ENCODE data around the gene TLNRD1. TPM values are rescaled to one million over a fixed set of nuclear protein-coding genes. Genes with fewer than 3 reads are reported as not detected.

Gene TLNRD1
- total RNA-seq, 1 experiment from 2014 or later = 19.3 TPM

DNA sequence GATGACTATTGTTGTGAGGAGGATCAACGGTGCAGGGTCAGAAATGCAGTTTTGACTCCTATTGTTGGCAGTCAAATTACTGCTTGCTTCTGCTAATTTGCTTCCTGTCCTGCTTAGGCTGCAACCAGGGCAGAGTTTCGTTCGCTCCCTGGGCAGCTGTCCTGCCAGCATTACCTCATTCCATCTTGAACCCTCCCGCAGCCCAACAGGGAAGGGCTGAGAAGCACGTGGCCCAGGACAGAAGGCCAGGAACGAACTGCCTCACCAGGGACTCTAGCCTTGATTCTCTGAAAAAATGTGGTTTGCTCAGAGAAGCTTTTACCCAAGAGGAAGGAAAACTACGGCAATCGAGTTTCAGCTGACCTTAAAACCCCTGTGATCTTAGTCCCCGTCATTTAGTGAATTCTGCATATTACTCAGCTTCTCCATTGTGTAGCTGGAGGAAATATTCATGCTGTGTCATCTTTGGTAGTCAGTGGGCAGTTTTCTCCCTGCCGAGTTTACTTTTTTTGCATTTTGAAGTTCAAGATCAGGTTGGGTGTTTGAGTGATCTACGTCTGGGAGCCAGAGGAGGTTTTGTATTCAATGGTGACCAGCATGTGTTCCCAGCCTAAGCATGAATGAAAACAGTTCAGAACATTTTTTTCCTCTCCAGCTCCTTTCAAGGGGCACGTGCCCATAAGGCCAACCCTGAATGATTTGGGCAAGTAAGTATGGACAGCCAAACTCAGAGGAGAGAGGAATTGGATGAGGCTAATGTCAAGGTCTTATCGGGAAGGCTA is 23.0 kb downstream of the TLNRD1 start:
- no peaks in the 10 kb centered on the region for H3K27me3 Mint-ChIP-seq (ENCODE audit: low read depth)
- Histone ChIP-seq H3K14ac (ENCODE audit: insufficient read depth, low read length) (no peak overlapping the region), H2BK15ac (ENCODE audit: low read depth, low read length) (no peak overlapping the region), H2BK120ac (ENCODE audit: low read depth, low read length, poor library complexity, severe bottlenecking) (no peak overlapping the region), H4K8ac (replicated peaks; ENCODE audit: insufficient read length, low read depth, low read length) (no peak overlapping the region), H4K20me1 (ENCODE audit: control insufficient read depth, insufficient read depth, insufficient read length) (no peaks in the 10 kb centered on the region), H3K4me2 (ENCODE audit: insufficient read depth, insufficient read length, low read length) (no peak overlapping the region), H2BK20ac (ENCODE audit: low read depth, low read length, poor library complexity, severe bottlenecking) (no peak overlapping the region), H2BK5ac (ENCODE audit: insufficient read length, low read length) (no peak overlapping the region), H3K9ac (ENCODE audit: extremely low read depth, insufficient read length, low read length) (no peak overlapping the region), H3K4ac (ENCODE audit: low read depth, low read length) (no peak overlapping the region), H3K27me3 (ENCODE audit: insufficient read depth, low read length) (no peaks in the 10 kb centered on the region), H3K9me3 (ENCODE audit: control insufficient read depth, low read depth, low read length) (no peaks in the 10 kb centered on the region), H3K18ac (ENCODE audit: insufficient read length, low read depth, low read length) (no peak overlapping the region), H4K91ac (ENCODE audit: insufficient read length, low read depth, low read length) (no peak overlapping the region), H2BK12ac (ENCODE audit: insufficient read length, low read depth, low read length) (no peak overlapping the region), H3K27ac (ENCODE audit: insufficient read length, low read depth, low read length) (no peak overlapping the region), H3K79me1 (ENCODE audit: insufficient read depth, low read depth, low read length, poor library complexity, severe bottlenecking) (no peaks in the 10 kb centered on the region), H3T11ph (ENCODE audit: low read length) (no peak overlapping the region), H4K5ac (ENCODE audit: insufficient read length, low read depth, low read length) (no peak overlapping the region), H3K23me2 (ENCODE audit: insufficient read length, low read depth, low read length, poor library complexity, severe bottlenecking) (no peaks in the 10 kb centered on the region), H2AK5ac (ENCODE audit: insufficient read length, low read length) (no peak overlapping the region), H3K23ac (ENCODE audit: insufficient read length, low read depth, low read length) (no peak overlapping the region), H2AFZ (ENCODE audit: low read length) (no peak overlapping the region), H3K4me1 (ENCODE audit: insufficient read depth, low read length) (peaks cover 7% of the 10 kb centered on the region; the same call in 1 of the 2 replicates), H3K79me2 (ENCODE audit: insufficient read depth, low read length) (no peaks in the 10 kb centered on the region), H3K56ac (ENCODE audit: insufficient read length, low read depth, low read length) (no peak overlapping the region)
- no peaks in the 10 kb centered on the region for H3K9me3 Mint-ChIP-seq
- H3K27ac Mint-ChIP-seq = no peak overlapping the region
- peaks cover 16 to 17% of the 10 kb centered on the region in 2 experiments for H3K4me1 Mint-ChIP-seq
- DNase-seq = no peak
- WGBS (ENCODE audit: extremely low coverage, insufficient read length, low lambda C conversion rate) = no CpG with 5 or more reads among the region's 13 CpGs
- TF ChIP-seq, protein P1, sequence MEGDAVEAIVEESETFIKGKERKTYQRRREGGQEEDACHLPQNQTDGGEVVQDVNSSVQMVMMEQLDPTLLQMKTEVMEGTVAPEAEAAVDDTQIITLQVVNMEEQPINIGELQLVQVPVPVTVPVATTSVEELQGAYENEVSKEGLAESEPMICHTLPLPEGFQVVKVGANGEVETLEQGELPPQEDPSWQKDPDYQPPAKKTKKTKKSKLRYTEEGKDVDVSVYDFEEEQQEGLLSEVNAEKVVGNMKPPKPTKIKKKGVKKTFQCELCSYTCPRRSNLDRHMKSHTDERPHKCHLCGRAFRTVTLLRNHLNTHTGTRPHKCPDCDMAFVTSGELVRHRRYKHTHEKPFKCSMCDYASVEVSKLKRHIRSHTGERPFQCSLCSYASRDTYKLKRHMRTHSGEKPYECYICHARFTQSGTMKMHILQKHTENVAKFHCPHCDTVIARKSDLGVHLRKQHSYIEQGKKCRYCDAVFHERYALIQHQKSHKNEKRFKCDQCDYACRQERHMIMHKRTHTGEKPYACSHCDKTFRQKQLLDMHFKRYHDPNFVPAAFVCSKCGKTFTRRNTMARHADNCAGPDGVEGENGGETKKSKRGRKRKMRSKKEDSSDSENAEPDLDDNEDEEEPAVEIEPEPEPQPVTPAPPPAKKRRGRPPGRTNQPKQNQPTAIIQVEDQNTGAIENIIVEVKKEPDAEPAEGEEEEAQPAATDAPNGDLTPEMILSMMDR (conservative IDR thresholded peaks at IDR 0.05) = no peak
- no peaks in the 10 kb centered on the region; a peak in 1 of 7 replicates for H3K36me3 Mint-ChIP-seq (ENCODE audit: insufficient read depth in 1 of 3, low read depth in 3 of 3)
- no peak overlapping the region for H3K4me3 Mint-ChIP-seq
